PC-3 (cell line): ENCODE results near the gene TAF4. TPM values are rescaled to one million over a fixed set of nuclear protein-coding genes. Genes with fewer than 3 reads are reported as not detected.
A peak's percentile ranks its signal among the peaks of the same experiment; 100 is the strongest.

Source experiments
- ATAC-seq: fragments of 200-7000 bp; cut with Tn5 transposase; 2 replicates; pipeline ENCODE4 v1.9.1; 2020; ENCODE audit warnings: mild to moderate bottlenecking, moderate library complexity
- BruUV-seq: library from RNA; stranded (reverse); fragments of 400-500 nt; replicated peaks from 2 replicates; lab custom pipeline; 2021; lab: Mats Ljungman, UMichigan
- CTCF ChIA-PET: fragments of 300-600 bp; sonication (Branson Sonifier 250); formaldehyde crosslinking; loops from one replicate; lab custom pipeline; 2022; ENCODE audit warnings: antibody characterized with exemption; lab: Charles Lee
- POLR2A ChIA-PET: fragments of 300-600 bp; sonication (Branson Sonifier 250); formaldehyde crosslinking; loops from one replicate; lab custom pipeline; 2022; ENCODE audit warnings: antibody characterized with exemption; ENCODE audit not compliant: unreplicated experiment; lab: Charles Lee
- DNase-seq: peaks from one replicate; pipeline ENCODE4 v3.0.0-alpha.2; 2015
- H2AFZ ChIP-seq: fragments of 300-600 bp; sonication (generic); 2 replicates; pipeline ENCODE4 v1.6.0; 2016; ENCODE audit warnings: antibody characterized with exemption, low read length
- H3F3A ChIP-seq: fragments of 300-600 bp; sonication (generic); one replicate; pipeline ENCODE4 v1.6.0; 2017; ENCODE audit warnings: antibody characterized with exemption, low read length, control low read depth, mild to moderate bottlenecking; ENCODE audit not compliant: unreplicated experiment
- H3K27ac ChIP-seq: fragments of 300-600 bp; sonication (generic); 2 replicates; pipeline ENCODE4 v1.5.1; 2016; ENCODE audit warnings: mild to moderate bottlenecking, low read length
- H3K27me3 ChIP-seq: fragments of 300-600 bp; sonication (generic); 2 replicates; pipeline ENCODE4 v1.6.1; 2016; ENCODE audit warnings: low read length, mixed read lengths
- H3K36me3 ChIP-seq: fragments of 300-600 bp; sonication (generic); 2 replicates; pipeline ENCODE4 v1.6.1; 2016; ENCODE audit warnings: low read depth, mixed run types, low read length, mixed read lengths
- H3K4me1 ChIP-seq: fragments of 300-600 bp; sonication (generic); 2 replicates; pipeline ENCODE4 v1.5.1; 2016; ENCODE audit warnings: low read length; ENCODE audit not compliant: insufficient read depth
- H3K4me2 ChIP-seq: fragments of 300-600 bp; sonication (generic); 2 replicates; pipeline ENCODE4 v1.6.0; 2016; ENCODE audit warnings: low read length
- H3K4me3 ChIP-seq: fragments of 300-600 bp; sonication (generic); 2 replicates; pipeline ENCODE4 v1.5.1; 2016; ENCODE audit warnings: mild to moderate bottlenecking, low read length, mixed read lengths
- H3K79me2 ChIP-seq: fragments of 300-600 bp; sonication (generic); 2 replicates; pipeline ENCODE4 v1.6.1; 2017; ENCODE audit warnings: low read length, mixed read lengths
- H3K9ac ChIP-seq: fragments of 300-600 bp; sonication (generic); 2 replicates; pipeline ENCODE4 v1.6.0; 2016; ENCODE audit warnings: mild to moderate bottlenecking, low read length
- H3K9me2 ChIP-seq: fragments of 300-600 bp; sonication (generic); replicated peaks from 2 replicates; pipeline ENCODE4 v1.6.1; 2016; ENCODE audit warnings: mixed run types, low read length, mixed read lengths
- H3K9me3 ChIP-seq: fragments of 300-600 bp; sonication (generic); 2 replicates; pipeline ENCODE4 v1.6.1; 2016; ENCODE audit warnings: low read length, mixed read lengths
- H4K20me1 ChIP-seq: fragments of 300-600 bp; sonication (generic); 2 replicates; pipeline ENCODE4 v1.6.1; 2016; ENCODE audit warnings: low read length, mixed read lengths
- EZH2 ChIP-seq: fragments of 300-600 bp; sonication (generic); IDR thresholded peaks from one replicate; pipeline ENCODE4 v1.6.1; 2017; ENCODE audit warnings: antibody characterized with exemption, mild to moderate bottlenecking, low read length; ENCODE audit not compliant: unreplicated experiment
- EZH2phosphoT487 ChIP-seq: fragments of 300-600 bp; sonication (generic); IDR thresholded peaks from 2 replicates; pipeline ENCODE4 v1.6.1; 2018; ENCODE audit warnings: mild to moderate bottlenecking, antibody characterized with exemption, low read length, borderline replicate concordance
- intact Hi-C: fragments of 100-400 bp; cut with micrococcal nuclease; formaldehyde crosslinking; loops from 2 replicates; pipeline ENCODE4 v1.9.0; 2023
- total RNA-seq: library from RNA; depleted of rRNA; stranded (reverse); fragments of >200 nt; gene quantifications from 2 replicates; pipeline ENCODE4 v1.2.3, GENCODE V29; 2014
- TF ChIP-seq, protein P1 (sequence below): fragments of 300-600 bp; sonication (generic); conservative IDR thresholded peaks from 2 replicates; pipeline ENCODE4 v1.5.1; 2017; ENCODE audit warnings: antibody characterized with exemption, low read depth, mild to moderate bottlenecking, low read length

The TAF4 gene
- total RNA-seq, 1 experiment from 2014 or later, result 9.6 TPM

DNA sequence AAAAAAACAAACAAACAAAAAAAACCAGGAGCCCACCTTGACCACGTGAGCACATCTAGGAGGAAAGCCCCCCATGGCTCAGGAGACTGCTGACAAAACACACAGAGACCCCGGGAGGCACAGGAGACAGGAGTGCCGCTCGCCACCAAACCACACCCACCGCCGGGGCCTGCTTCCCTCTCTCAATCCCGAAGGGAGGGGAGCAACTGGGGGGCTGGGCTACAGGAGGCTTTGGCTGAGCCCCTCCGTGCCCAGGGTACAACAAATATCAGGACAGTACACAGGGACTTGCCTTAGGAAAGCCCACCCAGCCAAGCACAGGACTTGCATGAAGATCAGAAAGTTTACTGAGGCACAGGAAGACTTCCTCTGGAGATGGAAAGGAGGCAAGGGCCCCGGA lies 102.5 kb downstream of the TAF4 start:
- no peaks in the 10 kb centered on the region for H3K4me1 ChIP-seq
- intact Hi-C loops, result no loop called here
- ChIA-PET CTCF (no interaction called here), POLR2A (no interaction called here)
- H3K9me3 ChIP-seq, result no peaks in the 10 kb centered on the region
- H3K9me2 ChIP-seq, result no peaks in the 10 kb centered on the region
- H2AFZ ChIP-seq, result no peak overlapping the region
- H3K36me3 ChIP-seq, result no peaks in the 10 kb centered on the region
- ATAC-seq (no peak), DNase-seq (no peak)
- no peaks in the 10 kb centered on the region for H4K20me1 ChIP-seq
- TF ChIP-seq, protein P1, sequence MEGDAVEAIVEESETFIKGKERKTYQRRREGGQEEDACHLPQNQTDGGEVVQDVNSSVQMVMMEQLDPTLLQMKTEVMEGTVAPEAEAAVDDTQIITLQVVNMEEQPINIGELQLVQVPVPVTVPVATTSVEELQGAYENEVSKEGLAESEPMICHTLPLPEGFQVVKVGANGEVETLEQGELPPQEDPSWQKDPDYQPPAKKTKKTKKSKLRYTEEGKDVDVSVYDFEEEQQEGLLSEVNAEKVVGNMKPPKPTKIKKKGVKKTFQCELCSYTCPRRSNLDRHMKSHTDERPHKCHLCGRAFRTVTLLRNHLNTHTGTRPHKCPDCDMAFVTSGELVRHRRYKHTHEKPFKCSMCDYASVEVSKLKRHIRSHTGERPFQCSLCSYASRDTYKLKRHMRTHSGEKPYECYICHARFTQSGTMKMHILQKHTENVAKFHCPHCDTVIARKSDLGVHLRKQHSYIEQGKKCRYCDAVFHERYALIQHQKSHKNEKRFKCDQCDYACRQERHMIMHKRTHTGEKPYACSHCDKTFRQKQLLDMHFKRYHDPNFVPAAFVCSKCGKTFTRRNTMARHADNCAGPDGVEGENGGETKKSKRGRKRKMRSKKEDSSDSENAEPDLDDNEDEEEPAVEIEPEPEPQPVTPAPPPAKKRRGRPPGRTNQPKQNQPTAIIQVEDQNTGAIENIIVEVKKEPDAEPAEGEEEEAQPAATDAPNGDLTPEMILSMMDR, result no peak
- TF ChIP-seq EZH2phosphoT487, result no peak
- no peak for TF ChIP-seq EZH2
- no peak overlapping the region for H3K27ac ChIP-seq
- no peaks in the 10 kb centered on the region for H3K27me3 ChIP-seq
- no peak overlapping the region for H3K4me3 ChIP-seq
- no peak overlapping the region for H3K9ac ChIP-seq
- no peak overlapping the region for H3K4me2 ChIP-seq
- H3K79me2 ChIP-seq, result no peaks in the 10 kb centered on the region
- no TSS peak for BruUV-seq
- no peaks in the 10 kb centered on the region for H3F3A ChIP-seq

- no peak for ATAC-seq
- Histone ChIP-seq H3K27ac (no peak overlapping the region), H3F3A (no peaks in the 10 kb centered on the region), H4K20me1 (no peaks in the 10 kb centered on the region), H3K4me2 (no peak overlapping the region), H3K9ac (no peak overlapping the region), H3K9me3 (no peaks in the 10 kb centered on the region), H3K27me3 (peaks cover 14% of the 10 kb centered on the region), H2AFZ (no peak overlapping the region), H3K36me3 (no peaks in the 10 kb centered on the region), H3K79me2 (no peaks in the 10 kb centered on the region), H3K4me1 (no peaks in the 10 kb centered on the region), H3K9me2 (no peaks in the 10 kb centered on the region), H3K4me3 (no peak overlapping the region)
- no peak for DNase-seq
- ChIA-PET POLR2A (no interaction called here), CTCF (no interaction called here)
- intact Hi-C loops, result no loop called here
- BruUV-seq, result no TSS peak
- TF ChIP-seq, protein P1, result no peak
- TF ChIP-seq EZH2phosphoT487, result no peak
- TF ChIP-seq EZH2, result no peak
Observed at GRCh38 chr20:61960836-61961235, 104.8 kb downstream of the TAF4 start.

DNA sequence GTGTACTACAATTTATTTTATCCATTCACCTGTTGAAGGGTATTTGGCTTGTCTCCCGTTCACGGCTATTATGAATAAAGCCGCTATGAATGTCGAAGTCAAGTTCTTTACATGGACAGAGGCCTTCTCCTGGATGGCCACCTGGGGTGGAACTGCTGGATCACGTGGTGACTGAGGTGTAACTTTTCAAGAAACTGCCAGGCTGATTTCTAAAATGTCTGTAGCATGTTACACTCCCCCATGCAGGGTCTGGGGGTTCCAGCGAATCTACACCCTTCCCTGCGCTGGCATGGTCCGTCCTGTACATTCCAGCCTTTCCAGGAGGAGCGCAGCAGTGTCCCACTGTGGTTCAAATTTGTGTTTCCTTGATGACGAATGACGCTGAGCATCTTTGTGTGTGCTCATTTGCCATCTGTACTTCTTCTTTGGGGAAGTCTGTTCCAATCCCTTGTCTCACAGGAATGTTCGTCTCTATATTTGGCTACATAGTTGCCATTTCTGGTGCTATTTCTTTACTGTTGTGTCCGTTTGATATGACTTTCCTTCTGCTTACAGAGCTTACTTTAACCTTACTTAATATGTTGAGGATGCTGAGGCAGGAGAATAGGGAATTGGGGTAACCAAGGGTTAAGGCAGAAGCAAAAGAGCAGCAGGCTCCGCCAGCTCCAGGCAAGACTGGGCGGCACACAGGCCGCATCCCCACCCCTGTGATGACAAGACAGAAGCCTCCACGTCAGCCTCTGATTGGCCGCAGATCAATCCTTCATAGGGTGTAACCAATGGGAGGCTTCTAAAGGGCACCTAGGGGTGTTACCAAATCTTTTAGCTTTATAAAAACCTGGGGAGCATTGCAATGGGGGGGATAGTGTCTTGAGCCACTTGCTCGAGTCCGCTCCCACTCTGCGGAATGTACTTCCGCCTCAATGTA lies 106.6 kb downstream of the TAF4 start:
- POLR2A ChIA-PET, result no interaction called here
- H3K4me3 ChIP-seq, result no peak overlapping the region
- intact Hi-C loops, result no loop called here
- no peaks in the 10 kb centered on the region for H3K9me3 ChIP-seq
- no peaks in the 10 kb centered on the region for H3K4me1 ChIP-seq
- H3K79me2 ChIP-seq, result no peaks in the 10 kb centered on the region
- H3K9me2 ChIP-seq, result no peaks in the 10 kb centered on the region
- H3K27ac ChIP-seq, result no peak overlapping the region
- DNase-seq (peak; percentile 8), ATAC-seq (no peak)
- CTCF ChIA-PET, result no interaction called here
- H3F3A ChIP-seq, result no peaks in the 10 kb centered on the region
- H3K36me3 ChIP-seq, result no peaks in the 10 kb centered on the region
- H4K20me1 ChIP-seq, result no peaks in the 10 kb centered on the region
- H2AFZ ChIP-seq, result no peak overlapping the region
- peaks cover 28% of the 10 kb centered on the region for H3K27me3 ChIP-seq
- H3K9ac ChIP-seq, result no peak overlapping the region
- TF ChIP-seq EZH2 (no peak), EZH2phosphoT487 (no peak)
- TF ChIP-seq, protein P1, result no peak
- BruUV-seq, result no TSS peak
- no peak overlapping the region for H3K4me2 ChIP-seq
